IPS-NIHi11 (cell line): ENCODE measurements around the gene TM9SF3.
"Not testable (repeated sequence)": the region's sequence is repeated elsewhere in the genome, so short reads cannot be mapped to it uniquely, and the experiment has no call there.

Source experiments
- DNase-seq: peaks from one replicate; pipeline ENCODE4 v3.0.0; 2012; ENCODE audit warnings: mixed read lengths, low spot score

TM9SF3 gene

DNA sequence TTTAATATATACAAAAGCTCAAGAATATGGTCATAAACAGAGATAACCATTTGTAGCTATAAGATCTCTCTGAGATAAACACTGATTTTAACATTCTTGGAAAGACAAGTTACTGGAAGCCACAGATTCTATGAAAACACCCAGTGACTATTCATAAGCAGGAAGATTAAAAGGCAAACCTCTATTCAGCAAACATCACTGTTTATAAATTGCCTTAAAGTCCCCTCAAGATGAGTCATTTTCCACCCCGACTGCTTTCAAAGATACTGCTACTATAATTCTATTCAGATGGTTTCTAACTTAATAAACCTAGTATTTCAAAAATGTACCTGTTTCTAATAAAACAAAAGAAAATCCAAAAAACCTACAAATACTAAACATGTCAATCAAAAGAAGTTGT lies 21.0 kb downstream of the TM9SF3 start:
- DNase-seq, result no peak

DNA sequence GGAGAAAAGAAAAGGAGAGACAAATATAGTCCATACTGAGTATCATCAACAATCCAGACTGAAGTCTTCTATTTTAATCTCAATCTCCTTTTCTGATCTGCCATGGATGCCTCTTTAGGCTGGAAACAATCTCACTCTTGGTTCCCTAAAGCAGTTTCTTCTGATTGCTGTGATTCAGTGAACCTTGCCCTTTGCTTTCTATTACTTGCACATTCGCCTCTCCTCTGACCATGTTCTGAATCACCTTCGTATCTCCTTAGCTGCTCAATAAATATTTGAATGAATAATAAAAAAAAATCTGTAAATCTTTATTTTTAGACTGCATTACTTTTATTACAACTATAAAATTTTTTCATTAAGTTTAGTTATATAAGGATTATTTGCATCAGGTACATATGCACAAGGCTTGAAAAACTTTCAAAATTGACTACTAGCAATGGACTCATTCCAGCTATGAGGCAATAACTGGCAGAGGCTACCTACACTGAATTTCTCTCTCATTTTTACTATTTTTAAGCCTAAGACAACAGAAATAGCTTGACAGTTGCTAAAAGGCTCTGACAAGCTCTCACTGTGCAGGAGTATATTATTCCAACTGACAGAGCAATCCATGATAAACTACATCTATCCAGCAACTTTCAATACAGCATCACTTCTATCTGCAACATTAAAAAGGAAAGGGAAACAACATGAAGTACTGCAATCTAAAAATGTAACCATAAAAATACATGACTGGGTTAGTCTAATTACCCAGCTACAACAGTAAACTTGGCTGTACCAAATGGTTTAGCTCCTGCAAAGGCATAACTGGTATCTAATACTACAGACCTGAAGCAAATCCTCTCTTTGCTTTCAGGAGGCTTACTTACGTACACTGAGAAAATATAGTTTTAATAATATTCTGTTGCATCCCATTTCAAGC lies 25.6 kb downstream of the TM9SF3 start:
- DNase-seq, result no peak

DNA sequence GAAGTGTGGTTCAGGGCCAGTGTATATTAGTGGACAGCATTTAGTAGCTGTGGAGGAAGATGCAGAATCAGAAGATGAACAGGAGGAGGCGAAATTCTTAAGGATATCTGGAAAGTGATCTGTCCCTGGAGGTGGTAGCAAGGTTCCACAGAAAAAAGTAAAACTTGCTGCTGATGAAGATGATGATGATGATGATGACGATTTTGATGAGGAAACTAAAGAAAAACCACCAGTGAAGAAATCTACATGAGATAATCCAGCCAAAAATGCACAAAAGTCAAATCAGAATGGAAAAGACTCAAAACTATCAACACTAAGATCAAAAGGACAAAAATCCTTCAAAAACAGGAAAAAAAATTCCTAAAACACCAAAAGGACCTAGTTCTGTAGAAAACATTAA lies 26.3 kb downstream of the TM9SF3 start:
- DNase-seq, result no peak

DNA sequence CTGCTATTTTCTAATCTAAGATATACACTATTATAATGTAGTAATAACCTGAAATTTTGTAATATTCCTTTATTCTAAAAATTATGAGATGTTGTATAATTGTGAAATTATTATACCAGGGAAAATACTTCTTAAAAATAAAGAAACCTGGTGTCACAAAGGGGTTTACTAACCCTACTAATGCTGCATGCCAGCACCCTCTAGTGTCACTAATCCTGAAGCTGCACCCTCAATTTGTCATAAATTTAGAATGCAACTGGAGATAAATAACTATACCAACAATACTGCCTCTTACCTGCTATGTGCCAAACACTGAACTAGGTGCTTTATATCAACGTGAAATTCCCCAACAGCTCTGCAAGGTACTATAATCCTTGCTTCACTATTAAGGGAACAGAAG lies 30.8 kb downstream of the TM9SF3 start:
- peak; percentile 21 for DNase-seq

DNA sequence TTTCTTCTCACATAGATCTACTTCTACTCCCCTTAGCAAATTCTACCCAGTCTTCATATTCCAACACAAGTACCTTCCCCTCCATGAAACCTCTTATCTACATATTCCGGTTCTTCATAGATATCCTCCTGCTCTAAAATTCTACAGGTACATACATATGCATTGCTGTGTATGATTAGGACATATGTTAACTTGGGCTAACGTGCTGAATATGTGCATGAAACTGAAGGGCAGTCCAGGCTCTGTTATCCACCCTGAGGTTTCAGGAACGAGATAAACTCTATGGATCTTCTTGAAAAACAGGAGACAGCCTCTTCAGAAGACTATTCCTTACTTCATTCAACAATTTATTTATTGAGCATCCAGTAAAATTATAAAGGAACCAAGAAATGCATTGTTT lies 31.5 kb downstream of the TM9SF3 start:
- DNase-seq, result no peak

DNA sequence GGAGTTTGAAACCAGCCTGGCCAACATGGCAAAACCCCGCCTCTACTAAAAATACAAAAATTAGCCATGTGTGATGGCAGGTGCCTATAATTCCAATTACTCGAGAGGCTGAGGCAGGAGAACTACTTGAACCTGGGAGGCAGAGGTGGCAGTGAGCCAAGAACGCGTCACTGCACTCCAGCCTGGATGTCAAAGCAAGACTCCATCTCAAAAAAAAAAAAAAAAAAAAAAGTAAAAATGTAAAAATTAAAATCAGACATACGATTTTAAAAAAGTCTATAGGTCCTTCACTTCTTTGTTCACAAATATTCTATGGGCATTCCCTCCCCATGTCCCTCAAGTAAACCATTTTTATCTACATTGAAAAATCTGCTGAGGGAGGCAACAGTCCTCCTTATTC lies 38.2 kb downstream of the TM9SF3 start:
- no peak for DNase-seq

DNA sequence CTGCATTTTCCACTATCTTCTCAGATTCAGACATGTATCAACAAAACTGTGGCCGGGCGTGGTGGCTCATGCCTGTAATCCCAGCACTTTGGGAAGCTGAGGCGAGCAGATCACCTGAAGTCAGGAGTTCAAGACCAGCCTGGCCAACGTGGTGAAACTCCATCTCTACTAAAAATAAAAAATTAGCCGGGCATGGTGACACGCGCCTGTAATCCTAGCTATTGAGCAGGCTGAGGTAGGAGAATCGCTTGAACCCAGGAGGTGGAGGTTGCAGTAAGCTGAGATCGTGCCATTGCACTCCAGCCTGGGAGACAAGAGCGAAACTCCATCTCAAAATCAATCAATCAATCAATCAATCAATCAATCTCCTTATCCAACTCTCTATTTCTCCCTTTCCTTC lies 41.3 kb downstream of the TM9SF3 start:
- DNase-seq, result not testable (repeated sequence)

DNA sequence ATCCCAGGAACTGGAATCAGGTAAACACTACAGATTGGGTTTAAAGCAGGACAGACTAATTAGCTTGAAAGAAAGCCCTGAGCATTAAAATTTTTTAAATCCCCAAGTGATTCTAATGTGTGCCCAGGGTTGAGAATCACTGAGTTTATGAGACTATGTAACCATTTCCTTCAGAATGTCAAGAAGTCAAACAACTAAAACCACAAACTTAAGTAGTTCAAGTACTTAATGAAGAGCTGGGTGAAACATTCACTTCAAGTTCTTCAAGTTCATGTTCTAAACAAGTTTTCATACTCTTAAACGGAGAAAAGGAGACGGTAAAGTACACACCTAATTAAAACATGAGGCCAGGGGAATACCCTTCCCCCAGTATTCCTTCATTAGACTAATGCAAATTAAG lies 44.9 kb downstream of the TM9SF3 start:
- DNase-seq, result no peak

DNA sequence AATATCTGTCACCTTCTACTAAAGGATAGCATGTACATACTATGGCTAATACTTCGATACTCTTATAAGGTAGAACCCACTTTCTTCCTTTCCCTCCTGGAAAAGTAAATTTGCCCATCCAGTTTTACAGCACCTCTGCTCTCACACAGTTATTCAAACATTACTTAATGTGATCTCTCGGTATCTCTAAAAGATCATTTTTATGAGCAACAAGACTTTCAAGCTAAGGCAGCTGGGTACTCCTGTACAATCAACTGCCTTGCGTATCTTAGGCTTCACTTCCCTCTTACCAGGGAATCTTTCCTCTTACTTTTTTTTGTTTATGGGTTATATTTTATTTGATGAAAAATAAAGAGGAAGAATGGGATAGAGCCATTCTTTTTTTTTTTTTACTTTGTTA lies 46.6 kb downstream of the TM9SF3 start:
- no peak for DNase-seq

DNA sequence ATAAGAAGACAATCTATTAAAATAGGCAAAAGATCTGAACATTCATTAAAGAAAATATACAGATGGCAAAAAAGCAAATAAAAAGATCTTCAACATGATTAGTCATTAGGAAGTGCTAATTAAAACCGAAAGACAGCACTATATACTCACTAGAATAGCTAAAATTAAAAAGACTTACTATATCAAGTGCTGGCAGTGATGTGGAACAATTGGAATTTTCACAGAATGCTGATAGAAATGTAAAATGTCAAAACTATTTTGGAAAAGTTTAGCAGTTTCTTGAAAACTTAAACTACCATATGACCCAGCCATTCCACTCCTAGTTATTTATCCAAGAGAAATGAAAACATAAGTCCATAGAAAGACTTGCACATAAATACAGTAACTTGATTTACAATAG lies 48.1 kb downstream of the TM9SF3 start:
- DNase-seq, result no peak

DNA sequence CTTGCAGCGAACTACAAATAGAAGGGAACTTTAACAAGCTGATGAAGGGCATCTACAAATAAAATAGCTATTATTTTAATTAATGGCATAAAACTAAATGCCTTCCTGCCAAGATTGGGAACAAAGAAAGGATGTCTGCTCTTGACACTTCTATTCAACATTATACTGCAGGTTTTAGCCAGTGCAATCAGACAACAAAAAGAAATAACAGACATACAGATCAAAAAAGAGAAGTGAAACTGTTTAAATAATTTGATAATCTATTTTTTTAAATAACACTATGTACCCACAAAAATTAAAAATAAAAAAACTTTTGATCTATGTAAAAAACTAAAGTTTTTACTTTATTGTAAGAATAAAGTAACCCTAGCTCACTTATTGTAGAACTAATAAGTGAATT lies 50.7 kb downstream of the TM9SF3 start:
- DNase-seq, result no peak

DNA sequence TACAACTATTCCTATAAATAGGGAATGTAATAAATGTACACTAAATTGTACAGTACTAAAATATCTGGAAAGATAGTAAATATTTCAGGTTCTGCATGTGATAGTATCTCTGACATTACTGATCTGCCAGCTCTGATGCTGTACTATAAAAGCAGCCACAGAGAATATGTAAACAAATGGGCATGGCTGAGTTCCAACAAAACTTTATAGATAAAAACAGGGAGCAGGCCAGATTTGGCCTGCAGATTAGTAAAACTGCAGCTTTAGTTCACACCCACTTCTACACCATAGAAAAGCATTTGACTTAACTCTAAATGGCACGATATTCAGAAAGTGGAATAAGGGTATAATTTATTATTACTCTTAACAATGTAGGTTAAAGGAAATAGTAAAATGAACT lies 54.3 kb downstream of the TM9SF3 start:
- no peak for DNase-seq

DNA sequence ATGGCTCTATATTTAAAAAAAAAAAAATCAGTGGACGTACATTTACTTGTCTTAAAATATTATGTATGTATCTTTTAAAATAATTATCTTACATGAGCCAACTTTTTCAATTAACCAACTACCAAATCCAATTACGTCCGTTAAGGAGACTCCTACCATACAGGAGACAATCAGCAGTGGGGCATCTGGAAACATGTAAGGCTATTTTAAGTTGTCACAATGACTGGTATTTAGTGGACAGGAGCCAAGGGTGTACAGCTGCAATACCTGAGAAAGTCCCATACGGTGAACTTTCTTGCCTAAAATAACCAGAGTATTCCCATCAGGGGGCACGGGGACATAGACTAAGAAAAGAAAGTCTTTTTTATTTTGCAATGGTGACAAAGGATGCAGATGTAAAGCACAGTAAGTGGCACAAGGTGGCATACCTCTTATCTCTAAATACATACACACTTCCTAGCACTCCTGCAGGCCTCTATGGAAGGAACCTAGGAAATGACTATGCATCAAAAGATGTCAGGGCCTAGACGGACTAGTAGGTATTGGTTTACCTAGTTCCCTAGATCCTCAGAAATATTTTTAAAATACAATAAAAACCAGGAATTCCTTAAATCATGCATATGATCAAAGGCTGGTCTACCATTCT lies 57.1 kb downstream of the TM9SF3 start:
- no peak for DNase-seq

DNA sequence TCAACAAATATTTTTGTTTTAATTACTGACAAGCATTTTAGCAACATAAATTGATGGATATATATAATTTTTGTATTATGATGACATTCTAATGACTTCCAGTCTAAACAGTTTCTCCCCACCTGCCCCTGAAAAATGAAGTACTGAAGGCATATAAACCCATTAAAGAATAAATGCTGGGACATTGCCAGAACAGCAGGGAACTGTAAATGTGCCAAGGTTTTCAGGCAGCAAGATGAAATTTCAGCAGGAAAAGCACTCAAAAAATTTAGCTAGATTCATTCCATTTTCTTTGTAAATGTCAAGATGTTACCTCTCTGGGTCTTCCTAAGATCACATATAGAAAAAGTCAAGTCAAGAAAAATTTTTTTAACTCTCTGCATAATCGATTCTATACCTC lies 62.1 kb downstream of the TM9SF3 start:
- no peak for DNase-seq

DNA sequence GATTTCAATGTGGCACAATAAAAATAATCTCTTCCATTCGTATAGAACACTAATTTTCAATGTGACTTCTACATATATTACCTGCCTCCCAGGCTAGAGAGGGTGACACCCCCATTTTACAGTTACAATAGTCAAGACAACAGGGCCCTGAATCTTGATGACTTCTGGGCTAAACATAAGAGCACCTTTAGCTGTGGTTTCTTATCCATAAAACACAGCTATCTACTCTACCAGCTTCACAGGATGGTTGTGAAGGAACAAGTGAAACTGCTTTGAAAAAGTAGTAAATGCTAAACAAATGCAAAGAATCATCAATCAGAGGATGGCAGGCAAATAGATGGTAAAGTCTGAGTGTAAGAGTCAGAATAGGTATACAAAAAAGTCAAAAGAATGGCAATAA lies 69.5 kb downstream of the TM9SF3 start:
- no peak for DNase-seq

DNA sequence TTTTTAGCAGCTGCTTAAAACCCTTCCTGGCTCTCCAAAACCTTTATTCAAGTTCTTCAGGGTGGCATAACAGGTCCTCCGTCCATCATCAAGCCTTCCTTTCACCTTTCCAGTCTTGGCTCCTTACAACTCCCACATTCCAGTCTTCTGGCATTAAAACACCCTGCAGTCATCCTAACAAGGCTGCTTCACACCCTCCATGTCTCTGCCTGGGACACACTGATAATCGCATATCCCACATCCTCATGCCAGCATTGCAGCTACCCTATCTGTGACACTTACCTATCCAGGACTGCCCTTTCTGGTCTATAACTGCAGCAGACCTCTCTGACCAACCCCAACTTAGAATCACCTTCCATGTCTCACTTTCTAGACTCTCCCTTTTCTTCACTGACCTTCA lies 70.5 kb downstream of the TM9SF3 start:
- no peak for DNase-seq

DNA sequence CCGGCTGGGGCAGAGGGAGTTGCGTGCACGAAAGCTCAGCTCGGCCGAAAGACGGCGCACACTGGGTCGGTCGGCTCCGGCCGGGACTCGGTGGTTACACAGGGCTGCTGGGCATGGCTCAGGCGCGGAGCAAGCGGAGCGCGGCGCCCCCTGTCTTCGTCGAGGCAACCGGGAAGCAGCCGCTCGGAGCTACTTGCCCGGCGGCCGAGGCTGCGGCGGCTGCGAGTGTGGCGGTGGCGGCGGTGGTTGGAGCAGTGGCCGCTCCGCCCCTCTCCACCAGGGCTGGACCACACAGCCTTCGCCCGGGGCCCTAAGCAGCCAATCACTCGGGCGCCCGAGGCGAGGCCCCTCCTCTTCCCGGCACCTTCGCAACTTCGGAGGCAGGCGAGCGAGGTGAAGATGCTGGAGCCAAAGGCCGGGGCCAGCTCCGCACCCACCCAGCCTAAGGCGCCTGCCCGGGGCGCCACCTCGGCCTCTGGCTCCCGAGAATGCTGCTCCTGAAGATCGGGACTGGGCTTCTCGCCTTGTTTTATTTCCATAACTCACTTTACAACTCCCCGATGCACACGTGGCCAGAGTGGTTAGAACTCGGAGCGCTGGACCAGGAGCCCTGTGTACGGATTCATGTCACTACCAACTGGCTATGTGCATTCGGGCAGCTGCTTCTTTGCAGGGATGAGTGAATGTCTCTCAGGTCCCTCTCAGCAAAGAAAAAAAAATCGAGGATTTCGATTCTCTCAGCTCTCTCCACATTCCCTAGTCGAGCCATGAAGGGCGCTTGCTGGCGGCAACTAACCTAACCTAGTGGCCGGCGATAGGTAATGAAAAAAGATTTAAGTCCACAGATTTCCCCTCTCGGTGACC lies 72.9 kb downstream of the TM9SF3 start, which contains the start of gene TLL2:
TLL2 (minus strand) TSS at position 229 of the 864 bp plus-strand sequence. CDS start 241 bp downstream, outside the sequence.
- DNase-seq, result peak; percentile 95

DNA sequence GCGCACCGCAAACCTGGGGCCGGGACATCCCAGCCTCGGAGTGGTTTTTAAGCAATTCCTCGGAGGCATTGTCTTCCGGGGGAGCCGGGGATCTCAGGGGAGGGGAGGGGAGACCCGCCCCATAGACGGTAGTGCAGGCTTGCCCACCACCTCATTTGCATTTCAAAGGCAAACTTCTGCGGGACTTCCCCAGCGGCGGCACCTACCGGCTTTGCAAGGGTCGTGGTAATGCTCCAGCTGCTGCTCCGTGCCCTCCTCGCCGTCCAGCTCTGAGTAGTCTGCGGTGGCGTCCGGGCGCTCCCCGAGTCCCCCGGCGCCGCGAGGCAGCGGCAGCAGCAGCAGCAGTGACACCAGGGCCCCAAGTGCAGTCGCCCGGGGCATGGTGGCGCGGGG lies 73.5 kb downstream of the TM9SF3 start:
- DNase-seq, result peak; percentile 51

DNA sequence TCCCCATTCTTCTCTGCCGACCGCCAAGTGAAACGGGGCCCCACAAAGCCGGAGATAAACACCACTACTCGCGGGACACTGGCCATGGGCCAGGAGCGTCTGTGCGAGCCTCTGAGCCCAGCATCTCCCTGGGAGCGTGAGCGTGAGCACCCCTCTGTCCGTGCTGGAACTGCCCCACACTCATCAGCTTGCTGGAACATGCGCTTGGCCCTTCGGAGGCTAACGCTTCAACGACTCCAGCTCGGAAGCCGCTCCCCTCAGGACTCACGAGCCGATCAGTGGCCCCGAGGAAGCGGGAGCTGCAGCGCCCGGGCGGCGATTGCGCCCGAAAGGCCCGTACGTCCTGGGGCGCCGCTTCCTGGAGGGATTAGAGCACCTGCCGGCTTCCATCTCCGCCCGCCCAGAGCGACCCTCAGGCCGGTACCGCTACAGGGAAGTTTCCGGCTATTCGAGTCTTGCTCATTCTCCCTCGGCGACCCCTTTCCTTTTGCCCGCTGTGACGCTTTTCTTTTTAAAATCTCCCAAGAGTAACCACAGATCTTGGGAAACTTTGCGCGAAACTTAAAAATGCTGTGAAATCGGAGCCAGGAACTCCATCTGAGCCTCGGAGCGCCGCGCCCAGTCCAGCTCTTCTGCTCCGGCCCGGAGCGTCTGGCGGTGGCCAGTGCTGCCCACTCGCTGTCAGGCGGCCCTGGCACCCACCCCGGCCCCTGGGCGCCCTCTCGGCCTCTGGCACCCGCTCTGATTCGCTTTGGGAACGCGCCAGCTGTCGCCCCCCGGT lies 74.1 kb downstream of the TM9SF3 start:
- DNase-seq, result peak; percentile 37

DNA sequence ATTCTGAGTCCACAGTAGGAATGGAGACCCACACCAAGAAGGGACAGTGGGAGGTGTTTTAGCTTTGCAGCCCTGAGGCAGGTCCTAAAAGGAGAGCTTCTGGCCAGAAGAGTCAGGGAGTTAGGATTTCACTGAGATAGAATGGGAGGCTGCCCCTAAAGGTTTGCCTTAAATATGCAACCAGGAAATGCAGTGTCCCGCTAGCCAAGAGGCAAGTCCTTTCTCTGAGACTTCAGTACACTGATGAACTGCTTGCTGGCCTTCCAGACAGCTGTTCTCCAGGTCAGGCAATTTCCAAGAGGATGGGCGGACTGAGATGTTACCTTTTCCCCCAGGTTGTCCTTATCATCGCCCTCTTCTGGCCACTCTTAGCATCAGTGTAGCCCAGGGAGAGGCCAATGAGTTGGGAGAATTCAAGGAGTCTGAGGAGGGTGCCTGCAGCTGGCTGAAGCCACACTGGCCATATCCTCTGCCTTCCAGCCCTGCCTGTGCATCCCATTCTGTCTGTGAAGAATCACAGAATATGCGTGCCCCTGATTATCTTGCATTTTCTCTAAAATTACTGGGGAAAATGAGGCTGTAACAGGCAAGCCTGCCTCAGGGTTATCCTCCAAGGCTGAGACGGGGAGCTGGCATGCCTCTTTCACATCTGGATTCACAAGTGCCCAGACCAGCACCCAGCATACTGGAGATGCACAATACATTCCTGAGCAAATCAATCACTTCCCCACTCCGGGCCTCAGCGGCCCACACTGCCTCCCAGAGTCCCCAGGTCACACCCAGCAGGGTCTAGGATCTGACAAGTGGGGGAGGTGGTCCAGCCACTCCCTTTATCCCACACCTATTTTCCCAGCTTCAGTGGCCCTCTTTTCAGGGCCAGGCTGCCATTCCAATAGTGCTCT lies 75.5 kb downstream of the TM9SF3 start:
- peak; percentile 76 for DNase-seq
